H9 (cell line): ENCODE data around the gene PHF12. TPM values are rescaled to one million over a fixed set of nuclear protein-coding genes. Genes with fewer than 3 reads are reported as not detected.

Source experiments
- DNase-seq: peaks from one replicate; pipeline ENCODE4 v3.0.0-alpha.2; 2017
- H2AFZ ChIP-seq: one replicate; pipeline ENCODE4 v1.6.1; 2013; ENCODE audit warnings: mild to moderate bottlenecking, low read length, control low read depth, moderate library complexity
- H2AK5ac ChIP-seq: 2 replicates; pipeline ENCODE4 v1.6.1; 2013; ENCODE audit warnings: low read length, control low read depth, mixed read lengths; ENCODE audit not compliant: insufficient read length
- H2BK120ac ChIP-seq: one replicate; pipeline ENCODE4 v1.6.1; 2013; ENCODE audit warnings: low read depth, mild to moderate bottlenecking, low read length, control low read depth, inconsistent platforms; ENCODE audit not compliant: poor library complexity, severe bottlenecking
- H2BK12ac ChIP-seq: 2 replicates; pipeline ENCODE4 v1.6.1; 2013; ENCODE audit warnings: low read length, control low read depth, mixed read lengths, low read depth; ENCODE audit not compliant: insufficient read length
- H2BK15ac ChIP-seq: 2 replicates; pipeline ENCODE4 v1.6.1; 2013; ENCODE audit warnings: low read depth, low read length, control low read depth
- H2BK20ac ChIP-seq: one replicate; pipeline ENCODE4 v1.6.1; 2013; ENCODE audit warnings: low read depth, mild to moderate bottlenecking, low read length, control low read depth, inconsistent platforms; ENCODE audit not compliant: poor library complexity, severe bottlenecking
- H2BK5ac ChIP-seq: 2 replicates; pipeline ENCODE4 v1.6.1; 2013; ENCODE audit warnings: low read length, control low read depth, mixed read lengths; ENCODE audit not compliant: insufficient read length
- H3K14ac ChIP-seq: 2 replicates; pipeline ENCODE4 v1.6.1; 2013; ENCODE audit warnings: low read length, control low read depth; ENCODE audit not compliant: insufficient read depth
- H3K18ac ChIP-seq: 2 replicates; pipeline ENCODE4 v1.6.1; 2013; ENCODE audit warnings: low read depth, mild to moderate bottlenecking, mixed read lengths, low read length, control low read depth; ENCODE audit not compliant: insufficient read length
- H3K23ac ChIP-seq: 2 replicates; pipeline ENCODE4 v1.6.1; 2013; ENCODE audit warnings: low read length, control low read depth, mixed read lengths, low read depth; ENCODE audit not compliant: insufficient read length
- H3K23me2 ChIP-seq: 2 replicates; pipeline ENCODE4 v1.6.1; 2013; ENCODE audit warnings: low read depth, mild to moderate bottlenecking, mixed read lengths, low read length, control low read depth; ENCODE audit not compliant: insufficient read length, poor library complexity, severe bottlenecking
- H3K27ac ChIP-seq: 2 replicates; pipeline ENCODE4 v1.5.1; 2013; ENCODE audit warnings: low read length, control low read depth, mixed read lengths, low read depth; ENCODE audit not compliant: insufficient read length
- H3K27me3 ChIP-seq: 2 replicates; pipeline ENCODE4 v1.6.1; 2013; ENCODE audit warnings: low read length, control low read depth, inconsistent platforms; ENCODE audit not compliant: insufficient read depth
- H3K4ac ChIP-seq: 2 replicates; pipeline ENCODE4 v1.6.1; 2013; ENCODE audit warnings: low read depth, mild to moderate bottlenecking, control low read depth, inconsistent platforms, low read length, moderate library complexity
- H3K4me1 ChIP-seq: 2 replicates; pipeline ENCODE4 v1.6.1; 2013; ENCODE audit warnings: low read length, control low read depth, inconsistent platforms; ENCODE audit not compliant: insufficient read depth
- H3K4me2 ChIP-seq: 2 replicates; pipeline ENCODE4 v1.6.1; 2013; ENCODE audit warnings: low read length, control low read depth, mixed read lengths; ENCODE audit not compliant: insufficient read length, insufficient read depth
- H3K56ac ChIP-seq: 2 replicates; pipeline ENCODE4 v1.6.1; 2013; ENCODE audit warnings: low read depth, mild to moderate bottlenecking, mixed read lengths, low read length, control low read depth; ENCODE audit not compliant: insufficient read length
- H3K79me1 ChIP-seq: 2 replicates; pipeline ENCODE4 v1.6.1; 2013; ENCODE audit warnings: low read depth, mild to moderate bottlenecking, moderate library complexity, low read length, control low read depth, inconsistent platforms; ENCODE audit not compliant: insufficient read depth, poor library complexity, severe bottlenecking
- H3K79me2 ChIP-seq: 2 replicates; pipeline ENCODE4 v1.6.1; 2013; ENCODE audit warnings: low read length, control low read depth, inconsistent platforms; ENCODE audit not compliant: insufficient read depth
- H3K9ac ChIP-seq: 2 replicates; pipeline ENCODE4 v1.6.1; 2013; ENCODE audit warnings: low read length, control low read depth, mixed read lengths; ENCODE audit not compliant: insufficient read length; ENCODE audit errors: extremely low read depth
- H3K9me3 ChIP-seq: one replicate; pipeline ENCODE4 v1.6.1; 2013; ENCODE audit warnings: low read depth, low read length, inconsistent platforms; ENCODE audit not compliant: control insufficient read depth
- H3T11ph ChIP-seq: one replicate; pipeline ENCODE4 v1.6.1; 2013; ENCODE audit warnings: mild to moderate bottlenecking, low read length, control low read depth, inconsistent platforms
- H4K20me1 ChIP-seq: one replicate; pipeline ENCODE4 v1.6.1; 2013; ENCODE audit not compliant: control insufficient read depth, insufficient read length, insufficient read depth
- H4K5ac ChIP-seq: 2 replicates; pipeline ENCODE4 v1.6.1; 2013; ENCODE audit warnings: low read depth, mild to moderate bottlenecking, mixed read lengths, low read length, control low read depth; ENCODE audit not compliant: insufficient read length
- H4K8ac ChIP-seq: replicated peaks from 2 replicates; pipeline ENCODE4 v1.6.1; 2013; ENCODE audit warnings: low read length, control low read depth, mixed read lengths, low read depth; ENCODE audit not compliant: insufficient read length
- H4K91ac ChIP-seq: 2 replicates; pipeline ENCODE4 v1.6.1; 2013; ENCODE audit warnings: low read depth, mild to moderate bottlenecking, moderate library complexity, mixed read lengths, low read length, control low read depth; ENCODE audit not compliant: insufficient read length
- H3K27ac Mint-ChIP-seq, 3 experiments: 2 replicates in 2 of 3; 3 replicates in 1 of 3; pipeline ENCODE4 v1.8.0; 2020 to 2021; ENCODE audit warnings: mixed read lengths in 3 of 3, mild to moderate bottlenecking in 1 of 3, moderate library complexity in 1 of 3
- H3K27me3 Mint-ChIP-seq: 2 replicates; pipeline ENCODE4 v1.8.0; 2021; ENCODE audit warnings: low read depth, mild to moderate bottlenecking, moderate library complexity, mixed read lengths
- H3K36me3 Mint-ChIP-seq, 3 experiments: 2 replicates in 2 of 3; 3 replicates in 1 of 3; pipeline ENCODE4 v1.8.0; 2020 to 2021; ENCODE audit warnings: low read depth in 3 of 3, mixed read lengths in 3 of 3; ENCODE audit not compliant: insufficient read depth in 1 of 3
- H3K4me1 Mint-ChIP-seq, 2 experiments: 2 replicates each; pipeline ENCODE4 v1.8.0; 2020; ENCODE audit warnings: mixed read lengths in 2 of 2
- H3K4me3 Mint-ChIP-seq, 2 experiments: 2 replicates in 1 of 2; 3 replicates in 1 of 2; pipeline ENCODE4 v1.8.0; 2020 to 2021; ENCODE audit warnings: mild to moderate bottlenecking in 2 of 2, mixed read lengths in 2 of 2, moderate library complexity in 1 of 2
- H3K9me3 Mint-ChIP-seq, 2 experiments: 2 replicates in 1 of 2; 3 replicates in 1 of 2; pipeline ENCODE4 v1.8.0; 2020; ENCODE audit warnings: mild to moderate bottlenecking in 2 of 2, mixed read lengths in 2 of 2, moderate library complexity in 1 of 2
- CTCF ChIP-seq: fragments of 200-600 bp; sonication (generic); conservative IDR thresholded peaks from 3 replicates; pipeline ENCODE4 v1.8.0; 2021; ENCODE audit warnings: antibody characterized with exemption, mild to moderate bottlenecking
- WGBS: extraction: QIAGEN DNeasy Blood & Tissue Kit; methylation state at CpG from one replicate; pipeline ENCODE4 v1.1.7; 2013; ENCODE audit warnings: missing lambda C conversion rate, low lambda C conversion rate, mixed read lengths; ENCODE audit not compliant: insufficient read length; ENCODE audit errors: extremely low coverage; 5-methylcytosine and 5-hydroxymethylcytosine counted together
- total RNA-seq: library from RNA; stranded (reverse); gene quantifications from 2 replicates; pipeline ENCODE4 v1.2.1, GENCODE V29; 2021

The PHF12 gene
- total RNA-seq, 1 experiment from 2014 or later: 62.1 TPM

DNA sequence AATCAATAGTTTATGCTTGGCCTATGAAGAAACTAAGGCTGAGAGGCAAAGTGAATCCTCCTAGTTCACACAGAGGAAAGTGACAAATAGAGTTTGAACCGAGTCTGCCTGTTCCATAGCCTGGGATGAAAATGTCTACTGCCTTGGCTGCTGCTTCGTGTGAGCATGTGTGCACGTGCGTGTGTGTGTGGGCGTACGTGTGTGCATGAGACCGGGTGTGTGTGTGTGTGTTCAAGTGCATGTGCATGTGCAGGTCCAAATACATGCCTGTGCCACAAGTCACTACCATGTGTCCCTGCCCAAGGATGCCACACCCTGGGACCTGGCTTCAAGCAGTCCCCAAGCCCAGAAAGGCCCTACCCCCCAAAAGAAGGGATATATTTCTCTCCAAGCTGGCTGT lies 40.9 kb upstream of the PHF12 start:
- no peak for DNase-seq

More for the DNA sequence above, 40.9 kb upstream of the PHF12 start:
- Histone ChIP-seq H3K4me1 (no peaks in the 10 kb centered on the region), H3K23me2 (no peaks in the 10 kb centered on the region), H3T11ph (no peak overlapping the region), H2BK120ac (no peak overlapping the region), H3K9me3 (no peaks in the 10 kb centered on the region), H3K79me1 (no peaks in the 10 kb centered on the region), H3K56ac (no peak overlapping the region), H3K23ac (no peak overlapping the region), H2BK20ac (no peak overlapping the region), H3K18ac (no peak overlapping the region), H2AFZ (no peak overlapping the region), H3K4ac (no peak overlapping the region), H3K79me2 (no peaks in the 10 kb centered on the region), H4K91ac (no peak overlapping the region), H2BK15ac (no peak overlapping the region), H2AK5ac (no peak overlapping the region), H3K9ac (no peak overlapping the region), H4K8ac (no peak overlapping the region), H3K27me3 (no peaks in the 10 kb centered on the region), H3K14ac (no peak overlapping the region), H2BK5ac (no peak overlapping the region), H2BK12ac (no peak overlapping the region), H4K5ac (no peak overlapping the region), H3K4me2 (no peak overlapping the region), H4K20me1 (no peaks in the 10 kb centered on the region), H3K27ac (no peak overlapping the region)
- Mint-ChIP-seq H3K27me3 (peaks cover 19% of the 10 kb centered on the region), H3K4me3 (no peak overlapping the region), H3K36me3 (no peaks in the 10 kb centered on the region; a peak in 1 of 7 replicates), H3K27ac (peak overlapping the region in 1 of 3 experiments; percentile 23; a peak in 2 of 7 replicates), H3K4me1 (peaks cover 20 to 32% of the 10 kb centered on the region in 2 experiments), H3K9me3 (peaks cover 0 to 2% of the 10 kb centered on the region in 2 experiments; a peak in 1 of 5 replicates)
- no CpG with 5 or more reads among the region's 7 CpGs for WGBS
- TF ChIP-seq CTCF: no peak
